H9 (cell line): ENCODE results near the gene CFAP107. TPM values are rescaled to one million over a fixed set of nuclear protein-coding genes. Genes with fewer than 3 reads are reported as not detected.

Experiments
- DNase-seq: peaks from one replicate; pipeline ENCODE4 v3.0.0-alpha.2; 2017
- H2AFZ ChIP-seq: one replicate; pipeline ENCODE4 v1.6.1; 2013; ENCODE audit warnings: mild to moderate bottlenecking, low read length, control low read depth, moderate library complexity
- H2AK5ac ChIP-seq: 2 replicates; pipeline ENCODE4 v1.6.1; 2013; ENCODE audit warnings: low read length, control low read depth, mixed read lengths; ENCODE audit not compliant: insufficient read length
- H2BK120ac ChIP-seq: one replicate; pipeline ENCODE4 v1.6.1; 2013; ENCODE audit warnings: low read depth, mild to moderate bottlenecking, low read length, control low read depth, inconsistent platforms; ENCODE audit not compliant: poor library complexity, severe bottlenecking
- H2BK12ac ChIP-seq: 2 replicates; pipeline ENCODE4 v1.6.1; 2013; ENCODE audit warnings: low read length, control low read depth, mixed read lengths, low read depth; ENCODE audit not compliant: insufficient read length
- H2BK15ac ChIP-seq: 2 replicates; pipeline ENCODE4 v1.6.1; 2013; ENCODE audit warnings: low read depth, low read length, control low read depth
- H2BK20ac ChIP-seq: one replicate; pipeline ENCODE4 v1.6.1; 2013; ENCODE audit warnings: low read depth, mild to moderate bottlenecking, low read length, control low read depth, inconsistent platforms; ENCODE audit not compliant: poor library complexity, severe bottlenecking
- H2BK5ac ChIP-seq: 2 replicates; pipeline ENCODE4 v1.6.1; 2013; ENCODE audit warnings: low read length, control low read depth, mixed read lengths; ENCODE audit not compliant: insufficient read length
- H3K14ac ChIP-seq: 2 replicates; pipeline ENCODE4 v1.6.1; 2013; ENCODE audit warnings: low read length, control low read depth; ENCODE audit not compliant: insufficient read depth
- H3K18ac ChIP-seq: 2 replicates; pipeline ENCODE4 v1.6.1; 2013; ENCODE audit warnings: low read depth, mild to moderate bottlenecking, mixed read lengths, low read length, control low read depth; ENCODE audit not compliant: insufficient read length
- H3K23ac ChIP-seq: 2 replicates; pipeline ENCODE4 v1.6.1; 2013; ENCODE audit warnings: low read length, control low read depth, mixed read lengths, low read depth; ENCODE audit not compliant: insufficient read length
- H3K23me2 ChIP-seq: 2 replicates; pipeline ENCODE4 v1.6.1; 2013; ENCODE audit warnings: low read depth, mild to moderate bottlenecking, mixed read lengths, low read length, control low read depth; ENCODE audit not compliant: insufficient read length, poor library complexity, severe bottlenecking
- H3K27ac ChIP-seq: 2 replicates; pipeline ENCODE4 v1.5.1; 2013; ENCODE audit warnings: low read length, control low read depth, mixed read lengths, low read depth; ENCODE audit not compliant: insufficient read length
- H3K27me3 ChIP-seq: 2 replicates; pipeline ENCODE4 v1.6.1; 2013; ENCODE audit warnings: low read length, control low read depth, inconsistent platforms; ENCODE audit not compliant: insufficient read depth
- H3K4ac ChIP-seq: 2 replicates; pipeline ENCODE4 v1.6.1; 2013; ENCODE audit warnings: low read depth, mild to moderate bottlenecking, control low read depth, inconsistent platforms, low read length, moderate library complexity
- H3K4me1 ChIP-seq: 2 replicates; pipeline ENCODE4 v1.6.1; 2013; ENCODE audit warnings: low read length, control low read depth, inconsistent platforms; ENCODE audit not compliant: insufficient read depth
- H3K4me2 ChIP-seq: 2 replicates; pipeline ENCODE4 v1.6.1; 2013; ENCODE audit warnings: low read length, control low read depth, mixed read lengths; ENCODE audit not compliant: insufficient read length, insufficient read depth
- H3K56ac ChIP-seq: 2 replicates; pipeline ENCODE4 v1.6.1; 2013; ENCODE audit warnings: low read depth, mild to moderate bottlenecking, mixed read lengths, low read length, control low read depth; ENCODE audit not compliant: insufficient read length
- H3K79me1 ChIP-seq: 2 replicates; pipeline ENCODE4 v1.6.1; 2013; ENCODE audit warnings: low read depth, mild to moderate bottlenecking, moderate library complexity, low read length, control low read depth, inconsistent platforms; ENCODE audit not compliant: insufficient read depth, poor library complexity, severe bottlenecking
- H3K79me2 ChIP-seq: 2 replicates; pipeline ENCODE4 v1.6.1; 2013; ENCODE audit warnings: low read length, control low read depth, inconsistent platforms; ENCODE audit not compliant: insufficient read depth
- H3K9ac ChIP-seq: 2 replicates; pipeline ENCODE4 v1.6.1; 2013; ENCODE audit warnings: low read length, control low read depth, mixed read lengths; ENCODE audit not compliant: insufficient read length; ENCODE audit errors: extremely low read depth
- H3K9me3 ChIP-seq: one replicate; pipeline ENCODE4 v1.6.1; 2013; ENCODE audit warnings: low read depth, low read length, inconsistent platforms; ENCODE audit not compliant: control insufficient read depth
- H3T11ph ChIP-seq: one replicate; pipeline ENCODE4 v1.6.1; 2013; ENCODE audit warnings: mild to moderate bottlenecking, low read length, control low read depth, inconsistent platforms
- H4K20me1 ChIP-seq: one replicate; pipeline ENCODE4 v1.6.1; 2013; ENCODE audit not compliant: control insufficient read depth, insufficient read length, insufficient read depth
- H4K5ac ChIP-seq: 2 replicates; pipeline ENCODE4 v1.6.1; 2013; ENCODE audit warnings: low read depth, mild to moderate bottlenecking, mixed read lengths, low read length, control low read depth; ENCODE audit not compliant: insufficient read length
- H4K8ac ChIP-seq: replicated peaks from 2 replicates; pipeline ENCODE4 v1.6.1; 2013; ENCODE audit warnings: low read length, control low read depth, mixed read lengths, low read depth; ENCODE audit not compliant: insufficient read length
- H4K91ac ChIP-seq: 2 replicates; pipeline ENCODE4 v1.6.1; 2013; ENCODE audit warnings: low read depth, mild to moderate bottlenecking, moderate library complexity, mixed read lengths, low read length, control low read depth; ENCODE audit not compliant: insufficient read length
- H3K27ac Mint-ChIP-seq, 3 experiments: 2 replicates in 2 of 3; 3 replicates in 1 of 3; pipeline ENCODE4 v1.8.0; 2020 to 2021; ENCODE audit warnings: mixed read lengths in 3 of 3, mild to moderate bottlenecking in 1 of 3, moderate library complexity in 1 of 3
- H3K27me3 Mint-ChIP-seq: 2 replicates; pipeline ENCODE4 v1.8.0; 2021; ENCODE audit warnings: low read depth, mild to moderate bottlenecking, moderate library complexity, mixed read lengths
- H3K36me3 Mint-ChIP-seq, 3 experiments: 2 replicates in 2 of 3; 3 replicates in 1 of 3; pipeline ENCODE4 v1.8.0; 2020 to 2021; ENCODE audit warnings: low read depth in 3 of 3, mixed read lengths in 3 of 3; ENCODE audit not compliant: insufficient read depth in 1 of 3
- H3K4me1 Mint-ChIP-seq, 2 experiments: 2 replicates each; pipeline ENCODE4 v1.8.0; 2020; ENCODE audit warnings: mixed read lengths in 2 of 2
- H3K4me3 Mint-ChIP-seq, 2 experiments: 2 replicates in 1 of 2; 3 replicates in 1 of 2; pipeline ENCODE4 v1.8.0; 2020 to 2021; ENCODE audit warnings: mild to moderate bottlenecking in 2 of 2, mixed read lengths in 2 of 2, moderate library complexity in 1 of 2
- H3K9me3 Mint-ChIP-seq, 2 experiments: 2 replicates in 1 of 2; 3 replicates in 1 of 2; pipeline ENCODE4 v1.8.0; 2020; ENCODE audit warnings: mild to moderate bottlenecking in 2 of 2, mixed read lengths in 2 of 2, moderate library complexity in 1 of 2
- CTCF ChIP-seq: fragments of 200-600 bp; sonication (generic); conservative IDR thresholded peaks from 3 replicates; pipeline ENCODE4 v1.8.0; 2021; ENCODE audit warnings: antibody characterized with exemption, mild to moderate bottlenecking
- WGBS: extraction: QIAGEN DNeasy Blood & Tissue Kit; methylation state at CpG from one replicate; pipeline ENCODE4 v1.1.7; 2013; ENCODE audit warnings: missing lambda C conversion rate, low lambda C conversion rate, mixed read lengths; ENCODE audit not compliant: insufficient read length; ENCODE audit errors: extremely low coverage; 5-methylcytosine and 5-hydroxymethylcytosine counted together
- total RNA-seq: library from RNA; stranded (reverse); gene quantifications from 2 replicates; pipeline ENCODE4 v1.2.1, GENCODE V29; 2021

CFAP107 gene
- total RNA-seq, 1 experiment from 2014 or later = not detected

GRCh38 chr1:12771186-12771585 is 25.2 kb downstream of the CFAP107 start:
- Histone ChIP-seq H3K23me2 (no peaks in the 10 kb centered on the region), H3T11ph (no peak overlapping the region), H3K4ac (no peak overlapping the region), H3K9me3 (no peaks in the 10 kb centered on the region), H2BK20ac (no peak overlapping the region), H2AFZ (no peak overlapping the region), H3K18ac (no peak overlapping the region), H4K91ac (no peak overlapping the region), H3K56ac (no peak overlapping the region), H2BK15ac (no peak overlapping the region), H3K79me2 (0 out of 2 replicates have a peak, but pooled peaks cover 2% of the 10 kb centered on the region), H4K8ac (no peak overlapping the region), H3K79me1 (no peaks in the 10 kb centered on the region), H2BK12ac (no peak overlapping the region), H3K4me1 (no peaks in the 10 kb centered on the region), H3K27ac (no peak overlapping the region), H3K14ac (no peak overlapping the region), H2AK5ac (no peak overlapping the region), H3K4me2 (no peak overlapping the region), H3K9ac (no peak overlapping the region), H3K27me3 (no peaks in the 10 kb centered on the region), H4K5ac (no peak overlapping the region), H2BK5ac (no peak overlapping the region), H3K23ac (no peak overlapping the region), H2BK120ac (no peak overlapping the region), H4K20me1 (no peaks in the 10 kb centered on the region)
- WGBS = no CpG with 5 or more reads among the region's 5 CpGs
- TF ChIP-seq CTCF = no peak
- no peak overlapping the region for H3K4me3 Mint-ChIP-seq
- H3K9me3 Mint-ChIP-seq = peaks cover 0 to 4% of the 10 kb centered on the region in 2 experiments; a peak in 4 of 5 replicates
- H3K36me3 Mint-ChIP-seq = no peaks in the 10 kb centered on the region
- DNase-seq = no peak
- peaks cover 13% of the 10 kb centered on the region for H3K27me3 Mint-ChIP-seq
- H3K4me1 Mint-ChIP-seq = no peaks in the 10 kb centered on the region
- H3K27ac Mint-ChIP-seq = no peak overlapping the region
